Measurements from ENCODE around the gene RUSC1.

Gene RUSC1

DNA sequence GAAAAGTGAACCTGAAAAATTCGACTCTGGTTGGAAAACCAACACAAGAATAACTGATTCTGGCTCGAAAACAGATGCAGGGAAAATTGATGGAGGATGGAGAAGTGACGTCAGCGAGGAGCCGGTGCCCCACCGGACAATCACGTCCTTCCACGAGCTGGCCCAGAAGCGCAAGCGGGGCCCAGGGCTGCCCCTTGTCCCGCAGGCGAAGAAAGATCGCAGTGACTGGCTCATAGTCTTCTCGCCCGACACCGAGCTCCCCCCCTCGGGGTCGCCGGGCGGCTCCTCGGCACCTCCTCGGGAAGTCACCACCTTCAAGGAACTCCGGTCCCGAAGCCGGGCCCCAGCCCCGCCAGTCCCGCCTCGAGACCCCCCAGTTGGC is 1.9 kb downstream of the RUSC1 start:
- TF ChIP-seq, protein P1, sequence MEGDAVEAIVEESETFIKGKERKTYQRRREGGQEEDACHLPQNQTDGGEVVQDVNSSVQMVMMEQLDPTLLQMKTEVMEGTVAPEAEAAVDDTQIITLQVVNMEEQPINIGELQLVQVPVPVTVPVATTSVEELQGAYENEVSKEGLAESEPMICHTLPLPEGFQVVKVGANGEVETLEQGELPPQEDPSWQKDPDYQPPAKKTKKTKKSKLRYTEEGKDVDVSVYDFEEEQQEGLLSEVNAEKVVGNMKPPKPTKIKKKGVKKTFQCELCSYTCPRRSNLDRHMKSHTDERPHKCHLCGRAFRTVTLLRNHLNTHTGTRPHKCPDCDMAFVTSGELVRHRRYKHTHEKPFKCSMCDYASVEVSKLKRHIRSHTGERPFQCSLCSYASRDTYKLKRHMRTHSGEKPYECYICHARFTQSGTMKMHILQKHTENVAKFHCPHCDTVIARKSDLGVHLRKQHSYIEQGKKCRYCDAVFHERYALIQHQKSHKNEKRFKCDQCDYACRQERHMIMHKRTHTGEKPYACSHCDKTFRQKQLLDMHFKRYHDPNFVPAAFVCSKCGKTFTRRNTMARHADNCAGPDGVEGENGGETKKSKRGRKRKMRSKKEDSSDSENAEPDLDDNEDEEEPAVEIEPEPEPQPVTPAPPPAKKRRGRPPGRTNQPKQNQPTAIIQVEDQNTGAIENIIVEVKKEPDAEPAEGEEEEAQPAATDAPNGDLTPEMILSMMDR (IDR thresholded peaks at IDR 0.05; ENCODE audit: extremely low read depth, insufficient read depth, missing control alignments), result no peak
- in situ Hi-C loops (cut with MboI; ENCODE audit: low pct_unique_long_range_greater_than_20kb, low sequenced_read_pairs, unreplicated experiment), result no loop called here
- DNase-seq (ENCODE audit: low spot score), result peak; percentile 69

DNA sequence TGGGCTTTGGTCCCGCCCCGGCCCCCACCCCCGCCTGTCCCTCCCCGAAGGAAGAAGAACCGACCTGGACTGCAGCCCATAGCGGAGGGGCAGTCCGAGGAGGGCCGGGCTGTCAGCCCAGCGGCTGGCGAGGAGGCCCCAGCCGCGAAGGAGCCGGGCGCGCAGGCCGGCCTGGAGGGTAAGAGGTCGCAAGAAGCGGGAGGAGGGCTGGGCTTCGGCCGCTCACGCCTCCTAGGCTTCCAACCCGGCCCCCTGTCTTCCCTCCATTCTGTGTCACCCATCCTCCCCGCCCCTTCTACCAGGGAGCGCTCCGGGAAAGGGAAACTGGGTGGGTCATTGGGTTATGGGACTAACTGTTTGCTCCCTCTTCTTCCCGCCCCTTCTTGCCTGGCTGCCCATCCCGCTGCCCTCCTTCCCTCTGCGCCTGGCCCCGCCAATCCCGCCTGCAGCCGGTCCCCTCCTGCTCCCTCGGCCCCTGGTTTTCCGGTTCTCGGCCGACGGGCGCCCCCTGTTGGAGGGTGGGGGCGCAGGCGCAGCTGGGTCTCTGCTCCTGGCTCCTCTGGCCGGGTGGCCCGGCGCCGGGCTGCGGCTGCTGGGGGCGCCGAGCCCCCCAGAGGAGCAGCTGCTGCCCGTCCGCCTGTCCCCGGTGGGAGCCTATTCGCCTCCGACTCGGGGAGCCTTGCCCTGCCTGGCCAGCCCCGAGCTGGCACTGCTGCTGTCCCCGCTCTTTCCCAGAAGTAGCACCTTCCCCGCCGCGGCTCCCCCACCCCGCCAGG is 2.4 kb downstream of the RUSC1 start:
- TF ChIP-seq, protein P1 (IDR thresholded peaks at IDR 0.05; ENCODE audit: extremely low read depth, insufficient read depth, missing control alignments), result peak; percentile 97
- peak; percentile 92 for DNase-seq (ENCODE audit: low spot score)
- in situ Hi-C loops (cut with MboI; ENCODE audit: low pct_unique_long_range_greater_than_20kb, low sequenced_read_pairs, unreplicated experiment), result no loop called here

DNA sequence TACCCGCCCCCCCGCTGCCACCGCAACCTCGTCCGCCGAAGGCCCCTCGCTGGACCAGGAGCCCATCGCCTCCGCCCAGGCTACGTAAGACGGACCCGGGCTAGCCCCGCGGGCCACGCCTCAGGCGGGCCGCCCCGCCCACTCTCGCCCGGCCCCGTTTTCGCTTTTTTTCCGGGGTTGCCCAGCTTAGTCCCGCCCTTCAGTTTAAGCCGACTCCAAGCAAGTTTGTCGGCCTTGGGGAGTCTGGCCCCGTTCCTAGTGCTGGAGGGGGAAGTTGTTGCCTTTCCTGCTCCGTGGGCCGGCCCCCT is 3.0 kb downstream of the RUSC1 start:
- in situ Hi-C loops (cut with MboI; ENCODE audit: low pct_unique_long_range_greater_than_20kb, low sequenced_read_pairs, unreplicated experiment), result no loop called here
- peak; percentile 93 for DNase-seq (ENCODE audit: low spot score)
- TF ChIP-seq, protein P1 (IDR thresholded peaks at IDR 0.05; ENCODE audit: extremely low read depth, insufficient read depth, missing control alignments), result no peak

DNA sequence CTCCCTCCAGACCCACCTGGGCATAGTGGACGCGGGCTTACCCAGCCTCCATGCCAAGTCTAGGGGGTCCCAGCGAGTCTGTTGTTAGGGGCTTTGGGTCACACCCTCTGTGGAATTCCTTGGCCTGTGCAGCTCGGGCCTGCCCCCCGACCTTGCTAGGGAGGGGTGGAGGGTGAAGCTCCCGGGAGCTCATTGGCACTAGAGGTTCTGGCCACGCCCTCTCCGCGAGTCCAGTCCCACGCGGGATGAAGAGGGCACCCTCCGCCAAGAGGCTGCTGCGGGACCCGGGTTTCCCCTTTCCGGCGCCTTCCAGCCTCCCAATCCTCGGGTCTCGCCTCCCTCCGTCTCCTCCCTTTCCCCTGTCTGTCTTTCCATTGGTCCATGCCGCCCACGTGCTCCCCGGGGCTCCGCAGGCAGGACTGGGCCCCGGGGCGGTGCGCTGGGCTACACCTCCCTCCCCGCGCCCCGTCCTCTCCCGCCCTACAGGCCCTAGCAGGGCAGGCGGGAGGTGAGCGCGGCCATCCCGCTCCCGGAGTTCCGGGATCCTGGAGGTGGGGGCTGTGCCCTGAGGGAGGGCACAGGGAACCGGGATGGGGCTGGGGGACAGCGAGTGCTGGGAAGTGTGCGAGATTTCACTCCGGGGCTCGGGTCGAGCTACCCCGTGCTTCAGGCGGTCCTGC is 3.5 kb downstream of the RUSC1 start:
- TF ChIP-seq, protein P1 (IDR thresholded peaks at IDR 0.05; ENCODE audit: extremely low read depth, insufficient read depth, missing control alignments), result no peak
- in situ Hi-C loops (cut with MboI; ENCODE audit: low pct_unique_long_range_greater_than_20kb, low sequenced_read_pairs, unreplicated experiment), result no loop called here
- peak; percentile 97 for DNase-seq (ENCODE audit: low spot score)

DNA sequence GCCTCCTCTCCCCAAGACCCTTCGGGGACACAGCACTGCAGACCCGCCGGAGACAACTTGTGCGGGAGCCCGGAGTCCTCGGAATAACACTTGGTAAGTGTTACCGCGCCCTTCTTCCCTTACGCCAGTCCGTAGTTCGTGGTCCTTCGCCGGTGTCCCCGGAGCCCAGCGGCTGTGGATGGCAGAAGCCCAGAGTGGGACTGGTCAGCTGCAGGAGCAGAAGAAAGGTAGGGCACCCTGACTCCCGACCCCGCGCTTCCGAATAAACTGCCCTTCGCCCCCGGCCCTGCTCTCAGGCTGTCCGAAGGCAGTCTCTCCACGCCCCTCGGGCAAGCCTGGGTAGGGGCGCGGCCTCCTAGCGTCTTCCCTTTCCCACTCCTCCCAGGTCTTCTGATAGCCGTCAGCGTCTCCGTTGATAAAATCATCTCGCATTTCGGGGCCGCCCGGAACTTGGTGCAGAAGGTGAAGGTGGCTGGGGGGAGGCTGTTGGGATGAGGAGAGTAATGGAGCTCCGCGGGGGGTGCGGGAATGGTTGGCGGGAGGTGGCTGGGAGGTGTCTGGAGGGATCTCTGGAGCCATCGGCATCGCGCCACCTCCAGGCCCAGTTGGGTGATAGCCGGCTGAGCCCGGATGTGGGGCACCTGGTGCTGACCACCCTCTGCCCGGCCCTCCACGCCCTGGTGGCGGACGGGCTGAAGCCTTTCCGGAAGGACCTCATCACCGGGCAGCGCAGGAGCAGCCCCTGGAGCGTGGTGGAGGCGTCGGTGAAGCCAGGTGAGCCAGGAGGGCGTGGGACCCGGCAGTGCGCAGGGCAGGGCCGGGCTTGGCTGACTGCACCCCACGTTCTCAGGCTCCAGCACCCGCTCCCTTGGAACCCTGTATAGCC is 4.3 kb downstream of the RUSC1 start:
- TF ChIP-seq, protein P1 (IDR thresholded peaks at IDR 0.05; ENCODE audit: extremely low read depth, insufficient read depth, missing control alignments), result peak; percentile 52
- peak; percentile 64 for DNase-seq (ENCODE audit: low spot score)
- in situ Hi-C loops (cut with MboI; ENCODE audit: low pct_unique_long_range_greater_than_20kb, low sequenced_read_pairs, unreplicated experiment), result no loop called here

DNA sequence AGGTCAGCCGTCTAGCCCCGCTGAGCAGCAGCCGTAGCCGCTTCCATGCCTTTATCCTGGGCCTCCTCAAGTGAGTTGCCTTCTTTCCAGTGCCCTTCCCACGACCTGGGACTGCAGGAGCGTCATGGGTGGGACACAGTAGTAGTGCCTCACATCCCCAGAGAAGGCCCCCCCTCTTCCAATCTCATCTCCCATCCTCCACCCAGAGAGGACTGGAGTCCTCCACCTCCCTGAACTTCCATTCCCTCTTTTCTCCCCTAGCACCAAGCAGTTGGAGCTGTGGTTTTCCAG is 4.9 kb downstream of the RUSC1 start:
- TF ChIP-seq, protein P1 (IDR thresholded peaks at IDR 0.05; ENCODE audit: extremely low read depth, insufficient read depth, missing control alignments), result no peak
- in situ Hi-C loops (cut with MboI; ENCODE audit: low pct_unique_long_range_greater_than_20kb, low sequenced_read_pairs, unreplicated experiment), result no loop called here
- DNase-seq (ENCODE audit: low spot score), result no peak
